Right lobe of liver (tissue), 6 donors: ENCODE measurements around the gene RNU5D-1. TPM values are rescaled to one million over a fixed set of nuclear protein-coding genes. Genes with fewer than 3 reads are reported as not detected.
A peak's percentile ranks its signal among the peaks of the same experiment; 100 is the strongest.

ENCODE experiments used
- ATAC-seq, 4 donors: fragments of 200-7000 bp; cut with Tn5 transposase; one replicate each; pipeline ENCODE4 v1.9.1; 2020; ENCODE audit warnings: mild to moderate bottlenecking in 4 of 4, moderate library complexity in 4 of 4
- DNase-seq, 3 donors: peaks; one replicate each; pipeline ENCODE4 v3.0.0-alpha.2; 2020
- H3K27ac ChIP-seq, 3 donors: fragments of 200-600 bp; one replicate each; pipeline ENCODE4 v1.8.0; 2022
- H3K27me3 ChIP-seq, 2 donors: fragments of 200-600 bp; one replicate each; pipeline ENCODE4 v1.8.0; 2022
- H3K36me3 ChIP-seq, 4 donors: fragments of 200-600 bp; sonication (generic) in 1 of 4; one replicate each; pipeline versions ENCODE4 v1.5.1 to v1.8.0; 2017 to 2022; ENCODE audit warnings: control low read depth in 1 of 4
- H3K4me1 ChIP-seq, 4 donors: fragments of 200-600 bp; sonication (generic) in 1 of 4; one replicate each; pipeline versions ENCODE4 v1.5.1 to v1.8.0; 2017 to 2022; ENCODE audit warnings: control low read depth in 1 of 4
- H3K4me3 ChIP-seq, 3 donors: fragments of 200-600 bp; one replicate each; pipeline ENCODE4 v1.8.0; 2022
- H3K9me3 ChIP-seq, 4 donors: fragments of 200-600 bp; sonication (generic) in 1 of 4; one replicate each; pipeline versions ENCODE4 v1.5.1 to v1.8.0; 2017 to 2022; ENCODE audit warnings: control low read depth in 1 of 4
- CTCF ChIP-seq, 4 donors: fragments of 200-600 bp in 3 of 4; fragments of 450-650 bp in 1 of 4; IDR thresholded peaks; one replicate each; pipeline versions ENCODE4 v1.5.1 to v1.8.0; 2016 to 2022; ENCODE audit warnings: antibody characterized with exemption in 4 of 4, mild to moderate bottlenecking in 2 of 4
- POLR2A ChIP-seq: fragments of 450-650 bp; IDR thresholded peaks from one replicate; pipeline ENCODE4 v1.6.1; 2017; ENCODE audit warnings: antibody characterized with exemption, mild to moderate bottlenecking
- WGBS: methylation state at CpG from one replicate; pipeline ENCODE4 v1.1.6; 2018; ENCODE audit warnings: low coverage, low lambda C conversion rate; ENCODE audit not compliant: insufficient coverage; ENCODE audit errors: missing lambda C conversion rate; 5-methylcytosine and 5-hydroxymethylcytosine counted together
- intact Hi-C, 2 donors: fragments of 100-400 bp; cut with DNase I; formaldehyde crosslinking; loops; one replicate each; pipeline versions ENCODE4 v1.11.2 to v1.14.1; 2022
- total RNA-seq, 6 experiments: library from RNA; depleted of rRNA in 2 of 6; stranded (reverse); fragments of >200 nt in 2 of 6; fragmentation: NEBNext Ultra II Directional in 3 of 6; extraction: Animal tissue kit (Norgen Biotek cat#: 25700) in 3 of 6; gene quantifications; one replicate each; pipeline versions ENCODE4 v1.1.0 to v1.2.4, GENCODE V29; 2016 to 2023
- donor health status: DM: no; HTN: yes; CAD: no.
- donor health status: DM: no; HTN: no; CAD: no.
- donor health status: DM: no; HTN: no; CAD: no.
- donor health status: DM: no; HTN: yes; CAD: no.
- donor health status: DM: no; HTN: yes; CAD: no.

Gene RNU5D-1
- total RNA-seq, 6 experiments from 2014 or later, result not detected

GRCh38 chr1:44723064-44723463 is 7.9 kb downstream of the RNU5D-1 start:
- no peaks in the 10 kb centered on the region for H3K9me3 ChIP-seq
- no peaks in the 10 kb centered on the region for H3K4me1 ChIP-seq
- WGBS, result 58% methylated on average over 9 of the region's 9 CpGs
- no peaks in the 10 kb centered on the region for H3K36me3 ChIP-seq
- H3K27ac ChIP-seq, result no peak overlapping the region
- H3K4me3 ChIP-seq, result no peak overlapping the region
- DNase-seq (no peak), ATAC-seq (no peak)
- TF ChIP-seq POLR2A, result no peak
- no peak for TF ChIP-seq CTCF (IDR thresholded peaks at IDR 0.05)
- intact Hi-C loops, result no loop called here
- H3K27me3 ChIP-seq, result no peaks in the 10 kb centered on the region

- H3K9me3 ChIP-seq, result no peaks in the 10 kb centered on the region
- DNase-seq (no peak), ATAC-seq (peak; percentile 40 to 66 (median 50))
- no peak overlapping the region for H3K4me3 ChIP-seq
- intact Hi-C loops, result no loop called here
- no peaks in the 10 kb centered on the region for H3K27me3 ChIP-seq
- WGBS, result 39% methylated on average over 14 of the region's 14 CpGs
- H3K27ac ChIP-seq, result no peak overlapping the region
- TF ChIP-seq CTCF (IDR thresholded peaks at IDR 0.05) (no peak), POLR2A (peak; percentile 57)
- H3K36me3 ChIP-seq, result no peaks in the 10 kb centered on the region
- H3K4me1 ChIP-seq, result no peaks in the 10 kb centered on the region
Measured at GRCh38 chr1:44721485-44722361, 9.2 kb downstream of the RNU5D-1 start.

- intact Hi-C loops, result no loop called here
- DNase-seq (no peak), ATAC-seq (no peak)
- no peaks in the 10 kb centered on the region for H3K4me1 ChIP-seq
- no peak overlapping the region for H3K4me3 ChIP-seq
- no peak overlapping the region for H3K27ac ChIP-seq
- no peaks in the 10 kb centered on the region for H3K27me3 ChIP-seq
- 80% methylated on average over 4 of the region's 4 CpGs for WGBS
- TF ChIP-seq POLR2A (no peak), CTCF (IDR thresholded peaks at IDR 0.05) (no peak)
- H3K36me3 ChIP-seq, result no peaks in the 10 kb centered on the region
- H3K9me3 ChIP-seq, result no peaks in the 10 kb centered on the region
Measured at GRCh38 chr1:44720281-44720680, 10.7 kb downstream of the RNU5D-1 start.

- Histone ChIP-seq H3K4me3 (no peak overlapping the region), H3K27me3 (no peaks in the 10 kb centered on the region), H3K27ac (no peak overlapping the region), H3K36me3 (no peaks in the 10 kb centered on the region), H3K4me1 (peaks cover 0 to 3% (median 0%) of the 10 kb centered on the region in 4 donors), H3K9me3 (no peaks in the 10 kb centered on the region)
- no peak for DNase-seq
- 71% methylated on average over 2 of the region's 5 CpGs for WGBS
- TF ChIP-seq CTCF (IDR thresholded peaks at IDR 0.05), result no peak
- no peak for TF ChIP-seq POLR2A
- no peak for ATAC-seq
- intact Hi-C loops, result no loop called here
Measured at GRCh38 chr1:44719318-44719717, 11.7 kb downstream of the RNU5D-1 start.
